Measurements from ENCODE around the gene SDC4.
A peak's percentile ranks its signal among the peaks of the same experiment; 100 is the strongest.

Gene SDC4

GRCh38 chr20:45293041-45294002 lies 54.9 kb downstream of the SDC4 start:
- DNase-seq = peak; percentile 75

- no peak for DNase-seq
These were observed 55.9 kb downstream of the SDC4 start for GRCh38 chr20:45292343-45292742.

DNA sequence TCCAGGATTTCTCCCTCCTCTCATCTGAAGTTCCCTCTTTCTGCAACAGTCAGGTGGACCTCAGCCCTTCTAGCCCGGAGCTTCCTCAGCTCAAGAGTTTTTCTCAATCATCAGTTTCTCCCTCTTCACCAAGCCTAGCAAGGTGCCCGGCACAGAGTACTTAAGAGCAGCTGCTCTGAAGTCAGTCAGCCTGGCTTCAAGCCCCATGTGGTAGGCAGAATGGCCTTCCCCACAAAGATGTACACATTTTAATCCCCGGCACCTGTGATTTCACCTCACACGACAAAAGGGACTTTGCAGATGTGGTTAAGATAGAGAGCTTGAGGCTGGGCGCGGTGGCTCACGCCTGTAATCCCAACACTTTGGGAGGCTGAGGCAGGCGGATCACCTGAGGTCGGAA lies 56.7 kb downstream of the SDC4 start:
- DNase-seq = no peak

GRCh38 chr20:45290677-45291355 lies 57.4 kb downstream of the SDC4 start:
- peak; percentile 86 for DNase-seq

GRCh38 chr20:45289942-45290676 lies 58.1 kb downstream of the SDC4 start:
- no peak for DNase-seq

GRCh38 chr20:45288860-45289259 lies 59.4 kb downstream of the SDC4 start:
- no peak for DNase-seq

GRCh38 chr20:45288376-45288775 lies 59.8 kb downstream of the SDC4 start:
- no peak for DNase-seq

DNA sequence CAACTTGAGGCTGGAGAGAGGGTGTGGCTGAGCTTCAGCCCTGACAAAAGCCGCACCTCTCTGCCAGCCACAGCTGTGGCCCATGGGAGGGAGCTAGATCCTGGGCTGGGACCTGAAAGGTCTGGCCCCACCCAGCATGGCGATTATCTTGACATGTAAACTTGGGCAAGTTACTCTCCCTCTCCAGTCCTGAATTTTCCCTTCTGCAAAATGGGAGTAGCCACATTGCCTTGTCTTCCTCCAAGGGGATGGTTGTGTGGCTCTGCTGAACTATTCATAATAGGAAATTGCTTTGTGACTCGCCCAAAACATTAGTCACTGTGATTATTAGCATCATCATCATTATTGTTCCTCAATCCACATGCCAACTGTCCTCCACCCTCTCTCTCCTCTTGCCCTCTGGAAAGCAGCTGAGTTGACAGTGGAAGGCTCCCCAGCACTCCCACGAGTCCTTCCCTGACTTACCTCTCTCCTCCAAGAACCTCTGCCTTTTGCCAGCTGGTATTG lies 64.6 kb downstream of the SDC4 start:
- peak; percentile 25 for DNase-seq

DNA sequence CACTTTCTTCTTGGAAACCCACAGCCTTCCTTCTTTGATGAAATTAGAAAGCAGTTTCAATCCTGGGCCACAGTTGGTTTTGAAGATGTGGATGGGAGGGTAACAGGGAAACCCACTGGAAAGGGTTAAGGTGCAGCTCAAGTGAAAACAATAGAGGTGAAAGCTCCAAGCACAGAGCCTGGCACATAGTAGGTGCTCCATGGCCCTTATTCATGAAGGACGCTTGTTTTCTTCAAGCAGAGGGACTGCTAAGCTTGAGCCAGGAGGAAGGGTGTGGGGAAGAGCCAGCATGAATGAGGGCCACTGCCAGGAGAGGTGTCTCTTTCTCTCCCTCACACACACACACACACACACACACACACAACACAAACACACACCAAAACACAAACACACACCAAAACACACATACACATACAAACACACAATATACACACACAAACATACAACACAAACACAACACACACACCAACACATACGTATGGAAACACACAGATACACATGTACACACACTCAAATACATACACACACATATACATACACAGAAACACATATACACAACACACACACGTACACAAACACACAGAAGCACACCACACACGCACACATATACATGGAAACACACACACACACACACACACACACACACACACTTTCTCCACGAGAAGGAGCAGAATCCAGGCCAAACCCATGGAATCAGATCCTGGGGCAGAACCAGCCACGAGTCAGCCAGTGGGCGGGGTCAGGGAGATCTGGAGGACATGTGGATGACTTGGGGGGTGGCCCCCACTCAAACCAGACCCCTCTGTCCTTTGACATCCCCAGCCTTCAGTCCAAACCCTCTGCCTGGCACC lies 65.3 kb downstream of the SDC4 start:
- no peak for DNase-seq

- DNase-seq = no peak
These were observed 68.2 kb downstream of the SDC4 start for GRCh38 chr20:45279992-45280391.

GRCh38 chr20:45275338-45275737 lies 72.9 kb downstream of the SDC4 start:
- no peak for DNase-seq

All from hematopoietic multipotent progenitor cell treated with erythropoietin and hydrocortisone succinate and interleukin-3 and kit ligand, for 8 days (in vitro differentiated cells).